Right atrium auricular region (tissue), 2 donors: ENCODE results near the gene MIOX. TPM values are rescaled to one million over a fixed set of nuclear protein-coding genes. Genes with fewer than 3 reads are reported as not detected.

Experiments used
- DNase-seq: peaks from one replicate; pipeline ENCODE4 v3.0.0-alpha.2; 2019; ENCODE audit warnings: low spot score
- H3K27ac ChIP-seq, 2 donors: fragments of 200-600 bp; sonication (generic); 1 replicate in 1 of 2; 2 replicates in 1 of 2; pipeline ENCODE4 v1.5.1; 2016 to 2019
- H3K27me3 ChIP-seq, 2 donors: fragments of 200-600 bp; sonication (generic); one replicate each; pipeline versions ENCODE4 v1.5.1 to v1.6.0; 2017 to 2019
- H3K36me3 ChIP-seq: fragments of 200-600 bp; sonication (generic); one replicate; pipeline ENCODE4 v1.5.1; 2016
- H3K4me1 ChIP-seq, 2 donors: fragments of 200-600 bp; sonication (generic); one replicate each; pipeline versions ENCODE4 v1.5.1 to v1.6.0; 2017 to 2019
- H3K4me3 ChIP-seq, 2 donors: fragments of 200-600 bp; sonication (generic); 1 replicate in 1 of 2; 2 replicates in 1 of 2; pipeline ENCODE4 v1.5.1; 2017 to 2019; ENCODE audit warnings: mild to moderate bottlenecking in 1 of 2, moderate library complexity in 1 of 2
- H3K9me3 ChIP-seq, 2 donors: fragments of 200-600 bp; sonication (generic); one replicate each; pipeline ENCODE4 v1.5.1; 2019
- total RNA-seq, 2 donors: library from RNA; depleted of rRNA; stranded (reverse); fragments of >200 nt; gene quantifications; one replicate each; pipeline ENCODE4 v1.1.0, GENCODE V29; 2016
- TF ChIP-seq, protein P1 (sequence below), 2 donors: fragments of 200-600 bp; sonication (generic); IDR thresholded peaks; one replicate each; pipeline ENCODE4 v1.5.1; 2019; ENCODE audit warnings: antibody characterized with exemption in 2 of 2

MIOX gene
- total RNA-seq, 2 donors from 2014 or later = not detected

DNA sequence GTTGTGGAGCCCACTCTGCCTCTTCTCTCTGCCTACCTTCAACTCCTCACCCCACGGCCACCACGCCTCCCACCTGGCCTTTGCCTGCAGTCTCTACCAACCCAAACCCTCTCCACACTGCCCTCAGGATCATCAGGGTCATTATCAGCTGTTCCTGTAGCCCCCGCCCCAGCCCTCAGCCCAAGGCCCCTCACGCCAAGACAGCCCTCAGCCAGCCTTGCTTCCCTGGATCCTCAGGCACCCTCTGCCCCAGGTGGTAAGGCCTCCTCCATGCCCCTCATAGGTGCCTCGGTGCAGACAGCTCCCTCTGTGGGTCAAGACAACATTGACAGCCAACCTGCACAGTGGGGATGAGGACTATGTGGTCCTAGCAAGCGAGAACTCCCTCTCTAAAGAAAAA lies 13.6 kb upstream of the MIOX start:
- DNase-seq = no peak
- Histone ChIP-seq H3K4me1 (peaks cover 0 to 64% of the 10 kb centered on the region in 2 donors), H3K36me3 (no peaks in the 10 kb centered on the region), H3K4me3 (peak overlapping the region in 1 of 2 donors; percentile 96), H3K9me3 (no peaks in the 10 kb centered on the region), H3K27me3 (no peaks in the 10 kb centered on the region), H3K27ac (no peak overlapping the region)
- TF ChIP-seq, protein P1, sequence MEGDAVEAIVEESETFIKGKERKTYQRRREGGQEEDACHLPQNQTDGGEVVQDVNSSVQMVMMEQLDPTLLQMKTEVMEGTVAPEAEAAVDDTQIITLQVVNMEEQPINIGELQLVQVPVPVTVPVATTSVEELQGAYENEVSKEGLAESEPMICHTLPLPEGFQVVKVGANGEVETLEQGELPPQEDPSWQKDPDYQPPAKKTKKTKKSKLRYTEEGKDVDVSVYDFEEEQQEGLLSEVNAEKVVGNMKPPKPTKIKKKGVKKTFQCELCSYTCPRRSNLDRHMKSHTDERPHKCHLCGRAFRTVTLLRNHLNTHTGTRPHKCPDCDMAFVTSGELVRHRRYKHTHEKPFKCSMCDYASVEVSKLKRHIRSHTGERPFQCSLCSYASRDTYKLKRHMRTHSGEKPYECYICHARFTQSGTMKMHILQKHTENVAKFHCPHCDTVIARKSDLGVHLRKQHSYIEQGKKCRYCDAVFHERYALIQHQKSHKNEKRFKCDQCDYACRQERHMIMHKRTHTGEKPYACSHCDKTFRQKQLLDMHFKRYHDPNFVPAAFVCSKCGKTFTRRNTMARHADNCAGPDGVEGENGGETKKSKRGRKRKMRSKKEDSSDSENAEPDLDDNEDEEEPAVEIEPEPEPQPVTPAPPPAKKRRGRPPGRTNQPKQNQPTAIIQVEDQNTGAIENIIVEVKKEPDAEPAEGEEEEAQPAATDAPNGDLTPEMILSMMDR (IDR thresholded peaks at IDR 0.05) = no peak

DNA sequence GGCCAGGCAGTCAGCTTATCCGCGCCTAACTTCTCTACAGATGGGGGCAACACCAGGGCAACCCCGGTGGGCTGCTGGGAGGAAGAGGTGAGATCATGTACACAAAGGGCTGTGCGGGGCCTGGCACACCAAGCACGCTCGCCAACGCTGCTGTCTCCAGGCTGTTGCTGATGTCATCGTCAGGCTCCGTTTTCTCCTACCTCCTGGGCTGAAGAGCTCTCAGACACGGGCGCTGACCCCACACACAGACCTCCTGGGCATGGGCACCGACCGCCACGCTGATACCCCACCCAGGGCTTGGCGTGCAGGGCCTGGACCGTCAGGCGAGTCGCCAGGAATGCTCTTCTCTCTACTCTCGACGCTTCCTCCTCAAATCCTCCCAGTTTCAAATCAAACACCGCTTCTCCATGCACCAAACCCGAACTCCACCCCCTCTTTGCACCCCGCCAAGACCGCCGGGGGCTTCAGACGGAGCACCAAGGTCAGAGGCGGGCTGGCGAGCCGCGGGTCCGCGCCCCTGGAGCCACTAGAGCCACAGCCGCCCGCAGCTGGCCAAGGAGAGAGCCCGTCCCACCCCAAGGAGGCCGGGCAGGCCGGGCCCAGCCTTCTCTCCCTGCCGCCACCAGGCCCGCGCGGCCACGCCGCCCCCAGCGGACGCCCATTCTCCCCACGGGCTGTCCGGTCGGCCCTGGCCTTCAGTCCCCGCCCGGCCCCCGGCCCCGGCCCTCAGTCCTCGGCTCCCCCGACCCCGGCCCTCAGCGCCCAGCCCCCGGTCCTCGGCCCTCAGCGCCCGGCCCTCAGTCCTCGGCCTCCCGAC lies 12.6 kb upstream of the MIOX start:
- Histone ChIP-seq H3K27me3 (no peaks in the 10 kb centered on the region), H3K36me3 (no peaks in the 10 kb centered on the region), H3K27ac (peak overlapping the region; percentile 75 to 83), H3K4me3 (peak overlapping the region; percentile 69 to 96), H3K9me3 (no peaks in the 10 kb centered on the region), H3K4me1 (peaks cover 0 to 55% of the 10 kb centered on the region in 2 donors)
- TF ChIP-seq, protein P1 (IDR thresholded peaks at IDR 0.05) = no peak
- no peak for DNase-seq

DNA sequence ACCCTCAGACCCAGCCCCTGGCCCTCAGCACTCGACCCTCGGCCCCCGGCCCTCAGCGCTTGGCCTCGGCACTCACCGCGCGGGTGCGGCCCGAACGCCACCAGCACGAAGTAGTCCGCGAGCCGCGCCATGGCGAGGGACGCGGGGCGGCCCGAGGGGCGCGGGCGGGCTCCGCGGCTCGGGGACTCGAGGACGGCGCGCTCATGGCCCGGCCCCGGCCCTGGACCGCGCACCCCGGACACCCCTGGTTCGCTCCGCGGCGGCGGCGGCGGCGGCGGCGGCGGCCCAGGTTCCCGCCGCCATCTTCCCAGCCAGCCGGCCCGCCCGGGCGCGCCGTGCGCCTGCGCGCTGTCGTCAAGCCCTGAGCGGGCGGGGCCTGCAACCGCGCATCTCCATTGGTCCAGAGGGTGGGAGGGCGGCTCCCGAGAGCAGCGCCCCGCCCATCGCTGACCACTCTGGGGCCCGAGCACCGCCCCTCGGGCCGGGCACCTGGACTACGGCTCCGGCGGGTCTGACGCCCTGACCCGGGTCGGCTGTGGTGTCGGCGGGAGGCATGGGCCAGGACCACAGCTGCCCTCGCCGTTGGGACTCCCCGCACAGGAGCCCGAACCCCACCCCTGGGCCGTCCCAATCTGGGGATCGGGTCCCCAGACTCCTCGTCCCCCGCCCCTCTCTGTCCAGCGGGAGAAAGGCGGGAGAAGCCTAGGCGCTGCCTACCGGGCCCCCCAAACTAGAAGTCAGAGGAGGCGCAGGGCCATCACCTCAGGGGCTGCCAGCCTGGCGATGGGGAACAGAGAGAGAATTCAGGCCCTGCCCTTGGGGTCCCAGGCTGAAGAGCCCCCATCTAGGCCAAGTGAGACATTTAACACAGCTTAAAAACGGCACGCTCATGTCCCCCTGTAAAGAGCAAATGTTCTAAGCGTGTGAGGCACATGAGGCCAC lies 11.7 kb upstream of the MIOX start, which contains the start of gene SBF1:
Gene SBF1 (minus strand): TSS at position 326 of the 942 bp plus-strand sequence. CDS start 195 bp downstream, at position 131.
- TF ChIP-seq, protein P1 (IDR thresholded peaks at IDR 0.05) = no peak
- Histone ChIP-seq H3K27me3 (no peaks in the 10 kb centered on the region), H3K36me3 (no peaks in the 10 kb centered on the region), H3K9me3 (no peaks in the 10 kb centered on the region), H3K4me3 (peak within 1 kb of the TSS; percentile 69 to 96), H3K27ac (peak within 1 kb of the TSS; percentile 83), H3K4me1 (peaks cover 0 to 47% of the 10 kb centered on the region in 2 donors)
- peak; percentile 88 for DNase-seq

DNA sequence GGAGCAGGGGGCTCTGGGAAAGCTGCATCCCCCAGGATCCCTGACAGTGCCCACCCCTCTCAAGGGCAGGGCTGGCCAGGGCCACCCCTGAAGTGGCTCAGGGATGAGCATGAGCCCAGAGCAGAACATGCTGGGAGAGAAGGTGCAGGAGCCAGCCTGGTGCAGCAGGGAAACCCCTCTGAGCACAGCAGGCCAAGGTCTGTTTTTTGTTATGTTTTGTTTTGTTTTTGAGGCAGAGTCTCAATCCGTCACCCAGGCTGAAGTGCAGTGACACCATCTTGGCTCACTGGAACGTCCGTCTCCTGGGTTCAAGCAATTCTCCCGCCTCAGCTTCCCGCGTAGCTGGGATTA lies 11.0 kb upstream of the MIOX start:
- Histone ChIP-seq H3K9me3 (no peaks in the 10 kb centered on the region), H3K27me3 (no peaks in the 10 kb centered on the region), H3K36me3 (no peaks in the 10 kb centered on the region), H3K4me1 (peaks cover 0 to 40% of the 10 kb centered on the region in 2 donors), H3K27ac (no peak overlapping the region), H3K4me3 (peak overlapping the region in 1 of 2 donors; percentile 96)
- no peak for DNase-seq
- TF ChIP-seq, protein P1 (IDR thresholded peaks at IDR 0.05) = no peak

DNA sequence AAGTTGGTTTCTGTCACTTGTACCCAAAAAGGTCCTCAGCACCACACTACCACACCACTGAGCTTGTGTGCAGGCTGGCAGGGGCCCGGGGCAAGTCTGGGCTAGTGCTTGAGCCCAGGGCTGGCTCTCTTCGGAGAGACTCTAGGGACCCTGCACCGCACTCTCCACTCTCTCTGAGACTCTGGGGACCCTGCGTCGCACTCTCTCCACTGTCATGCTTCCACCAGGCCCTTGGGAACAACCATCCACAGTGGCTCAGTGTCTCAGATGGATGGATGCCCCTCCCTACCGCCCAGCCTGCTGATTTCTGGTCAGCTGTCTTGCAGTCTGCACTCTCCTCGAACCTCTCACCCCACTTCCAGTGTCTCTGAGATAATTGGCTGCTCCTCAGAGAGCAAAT lies 9.8 kb upstream of the MIOX start:
- H3K36me3 ChIP-seq = no peaks in the 10 kb centered on the region
- DNase-seq = no peak
- peaks cover 0 to 38% of the 10 kb centered on the region in 2 donors for H3K4me1 ChIP-seq
- TF ChIP-seq, protein P1 (IDR thresholded peaks at IDR 0.05) = no peak
- H3K9me3 ChIP-seq = no peaks in the 10 kb centered on the region
- H3K4me3 ChIP-seq = no peak overlapping the region
- no peak overlapping the region for H3K27ac ChIP-seq
- peaks cover 7 to 11% of the 10 kb centered on the region in 2 donors for H3K27me3 ChIP-seq
